GM18873 (cell line): Measurements from ENCODE around the gene RNF214.
A peak's percentile ranks its signal among the peaks of the same experiment; 100 is the strongest.
"Not testable (repeated sequence)": the region's sequence is repeated elsewhere in the genome, so short reads cannot be mapped to it uniquely, and the experiment has no call there.

Source experiments
- ATAC-seq: cut with Tn5 transposase; IDR thresholded peaks from one replicate; pipeline ENCODE4 v1.9.1; 2021; ENCODE audit warnings: mild to moderate bottlenecking, moderate library complexity, moderate number of reproducible peaks; ENCODE audit not compliant: unreplicated experiment, low FRiP score

Gene RNF214

DNA sequence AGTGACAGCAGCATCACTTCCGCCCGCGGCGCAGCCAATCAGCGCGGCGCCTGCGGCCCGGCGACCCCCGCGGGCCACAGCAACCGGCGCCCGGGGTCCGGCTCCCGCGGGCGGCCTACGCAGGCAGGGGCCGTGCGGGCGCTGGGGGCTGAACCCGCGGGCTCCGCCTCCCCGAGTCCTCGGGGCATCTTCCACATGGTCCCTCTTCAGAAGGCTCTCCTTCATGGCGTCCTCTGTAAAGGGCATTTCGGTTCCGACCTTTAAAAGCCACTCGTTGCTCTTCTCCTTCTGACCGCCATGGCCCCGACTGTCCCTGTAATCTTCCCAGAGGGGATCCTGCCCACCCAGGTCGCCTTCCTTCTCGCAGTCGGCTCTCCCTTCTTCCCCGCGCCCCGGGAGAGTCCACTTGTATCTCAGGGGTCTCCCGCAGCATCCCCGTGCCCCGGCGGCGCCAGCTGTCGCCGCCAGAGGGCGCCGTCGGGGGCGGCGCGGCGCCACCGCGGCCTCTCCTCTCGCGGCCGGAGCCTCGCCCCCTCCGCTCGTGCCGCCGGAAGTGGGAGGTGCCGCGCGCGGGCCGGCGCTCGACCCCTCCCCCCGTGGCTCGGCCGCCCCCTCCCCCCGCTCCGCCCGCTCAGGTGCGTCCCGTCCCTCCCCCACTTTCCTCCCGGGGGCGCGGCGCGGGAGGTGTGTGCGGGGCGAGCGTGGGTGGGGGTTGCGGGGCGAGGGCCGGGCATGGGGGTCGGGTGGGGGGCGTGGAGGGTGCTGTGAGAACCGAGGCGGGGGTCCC, at the start of gene RNF214:
TSS of gene RNF214 (plus strand) at position 580 of the 787 bp plus-strand sequence. CDS start 1,602 bp downstream, outside the sequence.
- peak; percentile 45 for ATAC-seq

DNA sequence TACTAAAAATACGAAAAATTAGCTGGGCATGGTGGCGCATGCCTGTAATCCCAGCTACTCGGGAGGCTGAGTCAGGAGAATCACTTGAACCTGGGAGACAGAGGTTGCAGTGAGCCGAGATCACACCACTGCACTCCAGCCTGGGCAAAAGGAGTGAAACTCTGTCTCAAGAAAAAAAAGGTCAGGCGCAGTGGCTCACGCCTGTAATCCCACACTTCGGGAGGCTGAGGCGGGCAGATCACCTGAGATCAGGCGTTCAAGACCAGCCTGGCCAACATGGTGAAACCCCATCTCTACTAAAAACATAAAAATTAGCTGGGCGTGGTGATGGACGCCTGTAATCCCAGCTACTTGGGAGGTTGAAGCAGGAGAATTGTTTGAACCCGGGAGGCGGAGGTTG, 49.3 kb upstream of the RNF214 start:
- ATAC-seq, result not testable (repeated sequence)

DNA sequence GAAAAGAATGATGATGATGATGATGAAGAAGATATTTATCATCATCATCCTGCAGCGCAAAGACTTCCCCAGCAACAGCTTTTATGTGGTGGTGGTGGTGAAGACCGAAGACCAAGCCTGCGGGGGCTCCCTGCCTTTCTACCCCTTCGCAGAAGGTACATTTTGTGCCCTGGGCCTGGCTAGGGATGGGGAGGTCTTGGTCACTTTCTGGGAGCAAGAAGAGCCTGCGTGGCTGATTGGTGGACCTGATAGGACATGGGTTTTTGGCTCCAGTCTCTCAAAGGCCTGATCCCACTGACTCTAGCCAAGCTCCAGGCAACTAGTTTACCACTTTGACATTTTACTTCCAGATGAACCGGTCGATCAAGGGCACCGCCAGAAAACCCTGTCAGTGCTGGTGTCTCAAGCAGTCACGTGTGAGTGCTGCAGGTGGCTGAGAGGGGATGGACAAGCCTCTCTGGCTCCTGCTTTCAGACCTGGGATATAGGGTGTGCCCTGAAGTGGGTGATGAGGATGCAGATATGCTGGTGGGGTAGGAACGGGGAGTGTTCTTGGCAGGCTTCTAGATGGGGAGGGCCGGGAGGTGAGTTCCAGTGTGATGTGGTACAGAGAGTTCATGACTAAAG, 48.6 kb upstream of the RNF214 start:
- ATAC-seq, result no peak

DNA sequence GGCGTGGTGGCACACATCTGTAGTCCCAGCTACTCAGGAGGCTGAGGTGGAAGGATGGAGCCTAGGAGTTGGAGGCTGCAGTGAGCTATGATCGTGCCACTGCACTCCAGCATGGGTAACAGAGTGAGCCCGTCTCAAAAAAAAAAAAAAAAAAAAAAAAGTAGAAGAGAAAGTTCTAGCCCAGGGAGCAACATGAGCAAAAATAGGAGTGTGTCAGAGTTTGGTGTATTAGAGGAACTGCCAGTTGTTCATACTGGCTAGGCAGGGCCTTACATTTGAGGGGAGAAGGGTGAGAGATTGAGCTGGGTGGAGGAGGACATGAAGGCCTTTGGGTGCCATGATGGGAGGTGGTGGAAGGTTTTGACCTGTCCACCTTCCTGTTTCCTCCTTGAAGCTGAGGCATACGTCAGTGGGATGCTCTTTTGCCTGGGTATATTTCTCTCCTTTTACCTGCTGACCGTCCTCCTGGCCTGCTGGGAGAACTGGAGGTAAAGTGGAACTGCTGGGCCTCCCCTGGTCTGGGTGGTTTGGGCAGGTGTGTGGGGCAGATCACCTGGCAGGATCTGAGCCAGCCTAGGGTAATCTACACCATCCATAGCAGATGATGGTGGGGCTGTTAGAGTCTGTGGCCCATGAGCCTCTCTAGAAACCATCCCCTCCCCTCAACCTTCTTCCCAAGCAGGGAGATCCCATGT, 46.6 kb upstream of the RNF214 start:
- ATAC-seq, result no peak

DNA sequence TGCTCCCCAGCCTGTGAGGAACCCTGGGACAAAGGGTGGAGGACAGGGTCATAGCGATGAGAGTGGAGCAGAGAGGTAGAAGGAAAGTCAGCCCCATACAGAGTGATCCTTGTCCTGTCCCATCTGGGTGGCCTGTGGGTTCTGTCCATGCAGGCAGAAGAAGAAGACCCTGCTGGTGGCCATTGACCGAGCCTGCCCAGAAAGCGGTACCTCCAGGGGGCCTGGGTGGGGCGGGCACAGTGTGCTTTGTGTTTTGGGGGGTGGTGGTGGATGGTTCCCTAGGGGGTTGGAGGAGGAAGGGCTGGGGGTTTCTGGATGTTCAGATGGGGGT, 46.1 kb upstream of the RNF214 start:
- ATAC-seq, result no peak

DNA sequence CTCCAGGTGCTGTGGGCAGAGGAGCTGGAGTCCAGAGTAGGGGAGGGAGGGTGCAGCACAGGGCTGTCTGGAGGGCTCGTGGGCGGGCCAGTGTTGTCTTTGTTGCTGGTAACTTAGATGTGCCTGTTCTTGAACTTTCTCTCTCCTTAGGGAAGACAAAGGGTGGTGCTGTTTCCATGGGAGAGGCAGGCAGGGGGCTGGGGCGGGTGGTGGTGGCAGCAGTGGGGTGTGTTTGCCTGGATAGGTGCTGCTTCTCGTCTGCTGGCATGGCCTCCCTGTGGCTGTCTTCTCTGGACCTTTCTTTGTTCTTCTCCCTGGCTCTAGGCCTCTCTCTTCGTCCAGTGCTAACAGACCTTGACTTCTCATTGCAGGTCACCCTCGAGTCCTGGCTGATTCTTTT, 45.5 kb upstream of the RNF214 start:
- ATAC-seq, result no peak

DNA sequence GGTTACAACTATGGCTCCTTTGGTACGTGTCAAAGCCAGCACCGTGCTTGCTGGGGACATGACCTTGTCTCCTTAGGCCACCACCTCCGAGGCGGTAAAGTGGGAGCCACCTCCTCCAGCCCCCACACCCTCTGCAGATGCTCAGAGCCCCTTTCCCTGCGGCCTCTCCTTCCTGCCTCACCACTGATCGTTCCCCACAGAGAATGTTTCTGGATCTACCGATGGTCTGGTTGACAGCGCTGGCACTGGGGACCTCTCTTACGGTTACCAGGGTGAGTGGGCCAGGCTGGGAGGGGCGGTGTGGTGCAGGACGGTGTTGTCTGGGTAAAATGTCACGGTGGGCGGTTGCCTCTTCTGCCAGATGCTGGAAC, 45.1 kb upstream of the RNF214 start:
- ATAC-seq, result no peak

DNA sequence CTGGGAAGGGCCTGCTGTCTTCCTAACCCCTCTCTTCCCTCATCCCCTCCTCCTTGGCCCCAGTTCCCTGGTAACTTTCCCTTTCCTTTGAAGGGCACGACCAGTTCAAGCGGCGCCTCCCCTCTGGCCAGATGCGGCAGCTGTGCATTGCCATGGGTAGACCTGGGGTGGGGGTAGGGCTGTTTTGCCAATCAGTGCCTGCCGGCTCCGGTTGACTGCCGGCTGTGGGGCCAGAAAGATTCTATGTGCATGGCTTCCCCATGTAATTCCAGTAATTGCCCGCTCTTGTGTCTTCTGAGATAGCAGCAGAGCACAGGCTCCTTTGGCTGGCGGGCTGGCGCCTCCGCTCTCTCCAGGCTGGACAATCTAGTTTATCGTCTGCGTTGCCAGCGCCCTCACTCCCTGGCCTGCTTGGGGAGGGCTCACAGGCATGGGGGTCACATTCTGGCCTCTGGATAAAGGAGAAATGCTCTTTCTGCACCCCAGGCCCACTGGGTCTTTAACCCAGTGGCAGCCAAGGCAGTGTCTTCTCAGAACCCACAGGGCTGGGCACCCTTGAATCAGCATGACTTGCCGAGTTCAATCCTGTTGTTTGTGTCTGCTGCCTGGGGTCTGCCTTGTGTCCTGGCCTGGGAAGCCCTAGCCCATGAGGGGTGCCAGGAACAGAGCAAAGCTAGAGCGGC, 44.5 kb upstream of the RNF214 start:
- no peak for ATAC-seq

DNA sequence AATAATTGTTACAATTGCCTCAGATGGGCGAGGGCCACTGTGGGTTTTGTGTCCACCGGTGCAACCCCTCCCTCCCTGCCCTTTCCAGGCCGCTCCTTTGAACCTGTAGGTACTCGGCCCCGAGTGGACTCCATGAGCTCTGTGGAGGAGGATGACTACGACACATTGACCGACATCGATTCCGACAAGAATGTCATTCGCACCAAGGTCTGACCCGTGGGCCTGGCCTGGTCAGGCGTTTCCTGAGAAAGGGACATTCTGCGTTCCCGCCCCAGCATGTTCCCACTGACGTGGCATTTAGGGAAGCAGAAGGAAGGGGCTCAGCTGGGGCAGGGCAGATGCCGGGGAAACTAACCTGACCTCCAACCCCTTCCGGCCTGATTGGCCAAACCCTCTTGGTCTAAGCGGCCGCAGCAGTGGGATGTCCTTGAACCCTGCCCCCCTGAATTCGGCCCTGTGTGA, 43.8 kb upstream of the RNF214 start:
- no peak for ATAC-seq

DNA sequence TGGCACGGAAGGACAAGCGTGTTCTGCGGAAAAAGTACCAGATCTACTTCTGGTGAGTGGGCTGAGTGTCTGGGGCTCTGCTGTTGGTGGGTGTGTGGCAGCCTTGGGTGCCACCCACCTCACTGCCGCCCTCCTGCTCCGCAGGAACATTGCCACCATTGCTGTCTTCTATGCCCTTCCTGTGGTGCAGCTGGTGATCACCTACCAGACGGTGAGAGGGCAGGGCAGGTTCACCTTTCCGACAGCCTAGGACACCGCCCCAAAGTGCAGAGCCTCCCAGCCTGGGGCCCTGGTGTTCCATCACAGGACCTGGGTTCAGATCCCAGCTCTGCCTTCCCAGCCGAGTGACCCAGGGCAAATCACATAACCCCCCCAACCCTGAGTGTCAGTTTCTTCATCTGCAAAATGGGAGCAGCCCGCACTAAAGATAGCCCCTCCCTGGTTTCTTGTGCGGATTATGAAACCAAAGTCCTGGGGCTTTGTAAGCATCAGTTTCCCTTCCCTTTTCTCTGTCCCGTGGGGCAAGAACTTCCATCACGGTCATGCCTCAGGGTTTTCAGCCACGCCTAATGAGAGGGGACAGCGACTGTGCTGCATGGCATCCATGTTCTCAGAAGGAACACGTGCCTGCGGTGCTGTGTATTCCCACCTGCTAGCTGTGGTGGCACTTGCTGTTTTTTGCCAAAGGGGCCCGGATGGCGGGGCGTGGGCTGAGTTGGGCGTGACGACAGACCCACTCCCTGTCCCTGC, 43.1 kb upstream of the RNF214 start:
- ATAC-seq, result no peak

DNA sequence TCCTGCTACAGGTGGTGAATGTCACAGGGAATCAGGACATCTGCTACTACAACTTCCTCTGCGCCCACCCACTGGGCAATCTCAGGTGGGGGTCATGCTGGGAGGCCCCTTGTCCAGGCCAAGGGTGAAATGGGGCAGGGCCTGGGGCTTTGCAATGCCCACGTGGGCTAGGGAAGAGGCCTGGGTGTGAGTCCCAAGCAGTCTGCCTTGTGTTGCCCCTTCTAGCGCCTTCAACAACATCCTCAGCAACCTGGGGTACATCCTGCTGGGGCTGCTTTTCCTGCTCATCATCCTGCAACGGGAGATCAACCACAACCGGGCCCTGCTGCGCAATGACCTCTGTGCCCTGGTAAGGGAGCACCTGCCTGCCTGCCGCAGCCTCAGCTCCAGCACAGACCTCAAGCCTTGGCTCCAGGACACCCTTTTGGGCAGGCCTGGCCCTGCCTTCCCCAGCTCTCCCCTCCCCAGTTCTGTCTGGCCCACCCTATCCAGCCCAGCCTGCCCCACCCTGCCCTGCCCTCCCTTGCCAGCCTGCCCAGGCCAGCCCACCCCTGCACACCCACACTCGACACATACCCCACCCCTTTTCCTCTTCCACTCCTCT, 42.4 kb upstream of the RNF214 start:
- ATAC-seq, result no peak

DNA sequence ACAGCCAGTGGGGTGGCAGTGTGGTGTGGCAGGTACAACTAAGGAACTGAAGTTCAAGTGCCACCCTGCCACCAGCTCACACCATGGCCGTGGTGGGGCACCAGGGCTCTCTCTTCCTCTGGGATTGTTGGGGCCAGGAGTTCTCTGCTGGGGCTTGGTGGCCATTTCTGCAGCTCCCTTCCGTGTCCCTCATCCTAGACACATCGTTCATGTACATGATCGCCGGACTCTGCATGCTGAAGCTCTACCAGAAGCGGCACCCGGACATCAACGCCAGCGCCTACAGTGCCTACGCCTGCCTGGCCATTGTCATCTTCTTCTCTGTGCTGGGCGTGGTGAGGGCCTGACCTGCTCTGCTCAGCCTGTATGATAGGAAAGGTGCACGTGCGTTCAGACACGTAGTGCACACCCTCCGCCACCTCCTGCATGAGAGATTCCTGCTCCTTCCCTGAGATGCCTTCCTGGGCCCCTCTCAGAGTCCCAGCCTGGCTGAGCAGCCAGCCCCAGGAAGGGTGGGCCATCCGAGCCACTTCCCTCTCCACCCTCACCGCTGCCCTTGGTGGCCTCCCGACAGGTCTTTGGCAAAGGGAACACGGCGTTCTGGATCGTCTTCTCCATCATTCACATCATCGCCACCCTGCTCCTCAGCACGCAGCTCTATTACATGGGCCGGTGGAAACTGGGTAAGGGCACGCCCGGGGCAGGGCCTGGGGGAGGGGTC, 40.6 kb upstream of the RNF214 start:
- ATAC-seq, result no peak

DNA sequence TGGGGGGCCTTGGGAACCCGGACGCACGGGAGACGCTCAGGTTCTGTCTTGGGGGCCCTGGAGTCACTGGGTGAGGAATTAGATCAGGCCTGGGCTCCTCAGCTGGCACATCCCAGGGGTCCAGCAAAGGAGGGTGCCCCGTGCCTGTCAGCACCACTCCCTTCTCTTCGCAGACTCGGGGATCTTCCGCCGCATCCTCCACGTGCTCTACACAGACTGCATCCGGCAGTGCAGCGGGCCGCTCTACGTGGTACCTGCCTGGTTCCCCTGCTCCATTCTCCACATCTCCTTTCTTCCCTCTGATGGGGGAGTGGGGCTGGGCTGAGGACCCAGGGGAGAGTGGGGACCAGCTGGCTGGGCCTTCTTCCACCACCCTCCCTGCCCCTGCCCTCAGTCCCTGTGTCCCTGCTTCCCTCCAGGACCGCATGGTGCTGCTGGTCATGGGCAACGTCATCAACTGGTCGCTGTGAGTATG, 40.0 kb upstream of the RNF214 start:
- no peak for ATAC-seq

DNA sequence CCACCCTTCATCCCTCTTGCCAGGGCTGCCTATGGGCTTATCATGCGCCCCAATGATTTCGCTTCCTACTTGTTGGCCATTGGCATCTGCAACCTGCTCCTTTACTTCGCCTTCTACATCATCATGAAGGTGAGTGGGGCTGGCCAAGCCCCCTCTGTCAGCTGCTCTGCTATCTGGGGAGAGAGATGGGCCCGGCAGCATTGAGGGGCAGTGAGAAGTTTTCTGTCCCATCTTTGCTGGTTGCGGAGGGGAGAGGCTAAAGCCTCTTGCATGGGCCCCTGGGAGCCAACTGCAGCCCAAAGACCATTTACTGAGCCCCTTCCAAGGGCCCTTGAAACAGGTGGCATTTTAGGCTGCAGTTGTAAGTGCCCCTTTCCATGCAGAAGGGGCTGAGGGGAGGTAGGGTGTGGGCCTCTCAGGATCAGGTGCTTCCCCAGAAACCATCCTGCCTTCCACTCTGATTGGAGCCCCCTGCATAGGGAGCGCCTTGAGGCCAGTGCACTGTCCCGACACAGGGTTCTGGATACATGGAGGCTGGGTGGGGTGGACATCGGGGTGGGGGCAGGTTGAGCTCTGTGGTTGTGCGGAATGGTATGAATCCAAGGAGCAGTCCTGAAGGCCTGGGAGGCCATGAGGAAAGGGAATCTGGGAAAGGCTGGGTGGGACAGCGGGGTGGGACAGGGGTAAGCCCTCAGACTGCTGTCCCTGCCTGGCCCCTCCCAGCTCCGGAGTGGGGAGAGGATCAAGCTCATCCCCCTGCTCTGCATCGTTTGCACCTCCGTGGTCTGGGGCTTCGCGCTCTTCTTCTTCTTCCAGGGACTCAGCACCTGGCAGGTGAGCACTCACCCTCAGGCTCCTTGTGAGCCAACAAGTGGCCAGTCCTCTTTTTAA, 39.1 kb upstream of the RNF214 start:
- ATAC-seq, result no peak

DNA sequence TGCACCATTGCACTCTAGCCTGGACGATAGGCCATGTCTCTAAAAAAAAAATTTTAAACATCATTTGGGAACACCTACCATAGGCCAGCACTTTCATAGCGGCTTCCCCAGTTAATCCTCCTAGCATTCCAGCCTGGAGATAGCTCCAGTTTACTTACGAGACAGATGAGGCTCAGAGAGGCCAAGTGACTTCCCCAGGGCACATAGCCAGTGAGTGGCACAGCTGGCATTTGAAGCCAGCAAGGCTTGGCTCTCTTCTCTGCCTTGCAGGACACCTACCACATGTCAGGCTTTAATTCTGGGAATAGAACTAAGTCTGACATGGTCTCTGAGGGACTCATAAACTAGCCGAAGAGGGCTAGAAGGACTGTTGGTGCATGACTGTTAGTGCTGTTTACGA, 38.2 kb upstream of the RNF214 start:
- ATAC-seq, result no peak

DNA sequence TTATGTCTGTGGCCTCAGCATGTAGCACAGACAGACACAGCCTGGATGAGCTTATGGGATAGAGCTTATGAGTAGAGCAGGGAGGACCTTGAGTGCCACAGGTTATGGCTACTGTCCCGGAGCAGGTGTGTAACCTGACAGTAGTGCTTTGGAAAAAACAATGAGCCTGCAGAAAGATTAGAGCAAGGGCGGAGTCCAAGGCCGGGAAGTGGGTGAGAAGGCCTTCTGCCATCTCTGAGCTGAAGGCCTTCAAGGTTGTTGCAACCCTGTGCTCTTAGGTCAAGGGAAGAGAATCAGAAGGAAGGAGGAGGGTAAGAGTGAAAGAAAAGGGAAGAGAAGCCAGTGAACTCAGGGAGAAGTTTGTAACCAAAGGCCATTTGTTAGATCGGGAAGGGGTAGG, 37.2 kb upstream of the RNF214 start:
- ATAC-seq, result no peak

DNA sequence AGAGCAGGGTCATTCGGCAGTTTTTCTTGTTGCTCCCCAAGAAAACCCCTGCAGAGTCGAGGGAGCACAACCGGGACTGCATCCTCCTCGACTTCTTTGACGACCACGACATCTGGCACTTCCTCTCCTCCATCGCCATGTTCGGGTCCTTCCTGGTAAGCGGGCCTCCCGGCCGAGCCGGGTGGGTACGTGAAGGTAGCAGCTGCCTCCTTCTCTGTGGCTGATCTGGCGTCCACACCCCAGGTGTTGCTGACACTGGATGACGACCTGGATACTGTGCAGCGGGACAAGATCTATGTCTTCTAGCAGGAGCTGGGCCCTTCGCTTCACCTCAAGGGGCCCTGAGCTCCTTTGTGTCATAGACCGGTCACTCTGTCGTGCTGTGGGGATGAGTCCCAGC, 36.7 kb upstream of the RNF214 start:
- no peak for ATAC-seq

DNA sequence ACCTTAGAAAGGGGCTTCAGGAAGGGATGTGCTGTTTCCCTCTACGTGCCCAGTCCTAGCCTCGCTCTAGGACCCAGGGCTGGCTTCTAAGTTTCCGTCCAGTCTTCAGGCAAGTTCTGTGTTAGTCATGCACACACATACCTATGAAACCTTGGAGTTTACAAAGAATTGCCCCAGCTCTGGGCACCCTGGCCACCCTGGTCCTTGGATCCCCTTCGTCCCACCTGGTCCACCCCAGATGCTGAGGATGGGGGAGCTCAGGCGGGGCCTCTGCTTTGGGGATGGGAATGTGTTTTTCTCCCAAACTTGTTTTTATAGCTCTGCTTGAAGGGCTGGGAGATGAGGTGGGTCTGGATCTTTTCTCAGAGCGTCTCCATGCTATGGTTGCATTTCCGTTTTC, 35.5 kb upstream of the RNF214 start:
- ATAC-seq, result no peak
